Measurements from ENCODE around the gene ELF2.

The ELF2 gene

DNA sequence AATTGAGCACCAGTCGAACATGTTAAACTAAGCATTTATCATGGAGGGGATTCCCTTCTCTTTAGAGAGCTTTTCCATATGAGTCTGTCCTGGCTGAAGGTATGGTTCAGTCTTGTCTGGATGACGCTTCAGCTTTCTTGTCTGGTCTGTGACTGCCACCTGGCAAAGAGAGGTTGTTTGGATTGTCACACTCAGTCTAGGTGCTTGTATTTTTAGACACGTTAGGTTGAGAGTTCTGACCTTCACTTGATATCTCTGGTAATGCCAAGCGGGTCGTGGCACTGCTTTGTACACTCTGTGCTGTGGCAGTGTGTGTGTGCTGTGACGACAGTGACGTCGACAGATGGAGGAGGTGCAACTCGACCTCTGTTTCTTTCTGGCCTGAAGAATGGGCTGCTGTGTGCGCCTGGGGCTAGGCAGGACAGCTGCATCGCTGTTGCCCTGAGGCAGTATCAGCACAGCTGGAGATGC is 148.8 kb downstream of the ELF2 start:
- TF ChIP-seq, protein P1, sequence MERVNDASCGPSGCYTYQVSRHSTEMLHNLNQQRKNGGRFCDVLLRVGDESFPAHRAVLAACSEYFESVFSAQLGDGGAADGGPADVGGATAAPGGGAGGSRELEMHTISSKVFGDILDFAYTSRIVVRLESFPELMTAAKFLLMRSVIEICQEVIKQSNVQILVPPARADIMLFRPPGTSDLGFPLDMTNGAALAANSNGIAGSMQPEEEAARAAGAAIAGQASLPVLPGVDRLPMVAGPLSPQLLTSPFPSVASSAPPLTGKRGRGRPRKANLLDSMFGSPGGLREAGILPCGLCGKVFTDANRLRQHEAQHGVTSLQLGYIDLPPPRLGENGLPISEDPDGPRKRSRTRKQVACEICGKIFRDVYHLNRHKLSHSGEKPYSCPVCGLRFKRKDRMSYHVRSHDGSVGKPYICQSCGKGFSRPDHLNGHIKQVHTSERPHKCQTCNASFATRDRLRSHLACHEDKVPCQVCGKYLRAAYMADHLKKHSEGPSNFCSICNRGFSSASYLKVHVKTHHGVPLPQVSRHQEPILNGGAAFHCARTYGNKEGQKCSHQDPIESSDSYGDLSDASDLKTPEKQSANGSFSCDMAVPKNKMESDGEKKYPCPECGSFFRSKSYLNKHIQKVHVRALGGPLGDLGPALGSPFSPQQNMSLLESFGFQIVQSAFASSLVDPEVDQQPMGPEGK (CRISPR knock-in tag; IDR thresholded peaks at IDR 0.05; ENCODE audit: borderline replicate concordance): no peak
- no peak for ATAC-seq

DNA sequence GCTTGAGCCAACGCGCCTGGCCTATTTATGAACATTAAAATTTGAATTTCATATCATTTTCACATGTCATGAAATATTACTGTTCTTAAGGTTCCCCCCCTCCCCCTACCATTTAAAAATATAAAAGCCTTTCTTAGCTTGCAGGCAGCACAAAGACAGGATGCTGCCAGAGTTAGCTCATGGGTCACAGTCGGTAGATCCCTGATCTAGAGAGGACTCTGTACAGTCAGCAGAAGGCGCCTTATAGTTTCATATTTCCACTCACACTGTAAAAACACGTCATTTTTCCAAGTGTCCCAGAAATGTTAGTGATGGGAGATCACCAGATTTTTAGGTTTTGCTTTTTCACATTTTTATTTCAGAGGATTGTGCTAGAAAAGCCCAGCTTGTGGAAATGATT is 149.2 kb downstream of the ELF2 start:
- ATAC-seq: no peak
- TF ChIP-seq ESRRG (CRISPR knock-in tag; IDR thresholded peaks at IDR 0.05): no peak

DNA sequence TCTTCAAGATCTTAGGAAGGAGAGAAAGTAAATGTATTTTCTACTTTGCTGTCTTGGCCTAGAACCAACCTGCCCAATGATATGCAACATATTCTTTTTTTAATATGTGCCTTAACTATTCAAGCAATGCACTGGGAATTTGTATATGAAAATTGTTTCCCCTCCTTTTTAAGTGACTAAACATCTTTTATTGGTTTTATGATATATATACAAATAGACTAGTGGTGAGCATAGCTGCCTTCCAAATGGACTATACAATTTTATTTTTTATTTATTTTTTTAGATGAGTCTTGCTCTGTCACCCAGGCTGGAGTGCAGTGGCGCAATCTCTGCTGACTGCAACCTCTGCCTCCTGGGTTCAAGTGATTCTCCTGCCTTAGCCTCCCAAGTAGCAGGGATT is 151.2 kb downstream of the ELF2 start:
- TF ChIP-seq, protein P2, sequence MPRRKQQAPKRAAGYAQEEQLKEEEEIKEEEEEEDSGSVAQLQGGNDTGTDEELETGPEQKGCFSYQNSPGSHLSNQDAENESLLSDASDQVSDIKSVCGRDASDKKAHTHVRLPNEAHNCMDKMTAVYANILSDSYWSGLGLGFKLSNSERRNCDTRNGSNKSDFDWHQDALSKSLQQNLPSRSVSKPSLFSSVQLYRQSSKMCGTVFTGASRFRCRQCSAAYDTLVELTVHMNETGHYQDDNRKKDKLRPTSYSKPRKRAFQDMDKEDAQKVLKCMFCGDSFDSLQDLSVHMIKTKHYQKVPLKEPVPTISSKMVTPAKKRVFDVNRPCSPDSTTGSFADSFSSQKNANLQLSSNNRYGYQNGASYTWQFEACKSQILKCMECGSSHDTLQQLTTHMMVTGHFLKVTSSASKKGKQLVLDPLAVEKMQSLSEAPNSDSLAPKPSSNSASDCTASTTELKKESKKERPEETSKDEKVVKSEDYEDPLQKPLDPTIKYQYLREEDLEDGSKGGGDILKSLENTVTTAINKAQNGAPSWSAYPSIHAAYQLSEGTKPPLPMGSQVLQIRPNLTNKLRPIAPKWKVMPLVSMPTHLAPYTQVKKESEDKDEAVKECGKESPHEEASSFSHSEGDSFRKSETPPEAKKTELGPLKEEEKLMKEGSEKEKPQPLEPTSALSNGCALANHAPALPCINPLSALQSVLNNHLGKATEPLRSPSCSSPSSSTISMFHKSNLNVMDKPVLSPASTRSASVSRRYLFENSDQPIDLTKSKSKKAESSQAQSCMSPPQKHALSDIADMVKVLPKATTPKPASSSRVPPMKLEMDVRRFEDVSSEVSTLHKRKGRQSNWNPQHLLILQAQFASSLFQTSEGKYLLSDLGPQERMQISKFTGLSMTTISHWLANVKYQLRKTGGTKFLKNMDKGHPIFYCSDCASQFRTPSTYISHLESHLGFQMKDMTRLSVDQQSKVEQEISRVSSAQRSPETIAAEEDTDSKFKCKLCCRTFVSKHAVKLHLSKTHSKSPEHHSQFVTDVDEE (CRISPR knock-in tag; IDR thresholded peaks at IDR 0.05): no peak
- no peak for TF ChIP-seq ESRRG (CRISPR knock-in tag; IDR thresholded peaks at IDR 0.05)
- no peak for TF ChIP-seq GLIS3 (CRISPR knock-in tag; IDR thresholded peaks at IDR 0.05)
- no peak for ATAC-seq

DNA sequence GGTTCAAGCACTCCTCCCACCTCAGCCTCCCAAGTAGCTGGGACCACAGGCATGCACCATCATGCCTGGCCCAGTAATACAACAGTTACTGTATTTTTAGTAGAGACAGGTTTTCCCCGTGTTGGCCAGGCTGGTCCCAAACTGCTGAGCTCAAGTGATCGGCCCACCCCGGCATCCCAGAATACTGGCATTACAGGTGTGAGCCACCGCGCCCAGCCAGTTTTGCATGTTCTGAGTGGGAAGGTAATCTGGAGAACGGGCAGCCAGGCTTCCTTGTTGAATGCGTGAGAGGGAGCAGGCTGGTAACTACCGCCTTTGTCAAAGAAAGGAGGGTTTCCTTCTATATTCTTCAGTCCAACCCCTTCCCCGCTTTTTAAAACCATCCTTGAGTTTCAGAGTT is 152.3 kb downstream of the ELF2 start:
- TF ChIP-seq ARNTL (CRISPR knock-in tag; IDR thresholded peaks at IDR 0.05; ENCODE audit: borderline replicate concordance, low read depth): no peak
- no peak for TF ChIP-seq BACH2 (CRISPR knock-in tag; IDR thresholded peaks at IDR 0.05; ENCODE audit: borderline replicate concordance)
- TF ChIP-seq, protein P3, sequence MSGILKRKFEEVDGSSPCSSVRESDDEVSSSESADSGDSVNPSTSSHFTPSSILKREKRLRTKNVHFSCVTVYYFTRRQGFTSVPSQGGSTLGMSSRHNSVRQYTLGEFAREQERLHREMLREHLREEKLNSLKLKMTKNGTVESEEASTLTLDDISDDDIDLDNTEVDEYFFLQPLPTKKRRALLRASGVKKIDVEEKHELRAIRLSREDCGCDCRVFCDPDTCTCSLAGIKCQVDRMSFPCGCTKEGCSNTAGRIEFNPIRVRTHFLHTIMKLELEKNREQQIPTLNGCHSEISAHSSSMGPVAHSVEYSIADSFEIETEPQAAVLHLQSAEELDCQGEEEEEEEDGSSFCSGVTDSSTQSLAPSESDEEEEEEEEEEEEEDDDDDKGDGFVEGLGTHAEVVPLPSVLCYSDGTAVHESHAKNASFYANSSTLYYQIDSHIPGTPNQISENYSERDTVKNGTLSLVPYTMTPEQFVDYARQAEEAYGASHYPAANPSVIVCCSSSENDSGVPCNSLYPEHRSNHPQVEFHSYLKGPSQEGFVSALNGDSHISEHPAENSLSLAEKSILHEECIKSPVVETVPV (CRISPR knock-in tag; IDR thresholded peaks at IDR 0.05): no peak
- TF ChIP-seq ZFP30 (CRISPR knock-in tag; IDR thresholded peaks at IDR 0.05): no peak
- TF ChIP-seq ZC3H10 (CRISPR knock-in tag; IDR thresholded peaks at IDR 0.05): no peak
- TF ChIP-seq TOX (CRISPR knock-in tag; IDR thresholded peaks at IDR 0.05; ENCODE audit: borderline replicate concordance): no peak
- TF ChIP-seq ESRRG (CRISPR knock-in tag; IDR thresholded peaks at IDR 0.05): no peak
- TF ChIP-seq TCF4 (CRISPR knock-in tag; IDR thresholded peaks at IDR 0.05; ENCODE audit: borderline replicate concordance): no peak
- TF ChIP-seq RARB (CRISPR knock-in tag; IDR thresholded peaks at IDR 0.05): no peak
- TF ChIP-seq, protein P2 (CRISPR knock-in tag; IDR thresholded peaks at IDR 0.05): no peak
- TF ChIP-seq, protein P4, sequence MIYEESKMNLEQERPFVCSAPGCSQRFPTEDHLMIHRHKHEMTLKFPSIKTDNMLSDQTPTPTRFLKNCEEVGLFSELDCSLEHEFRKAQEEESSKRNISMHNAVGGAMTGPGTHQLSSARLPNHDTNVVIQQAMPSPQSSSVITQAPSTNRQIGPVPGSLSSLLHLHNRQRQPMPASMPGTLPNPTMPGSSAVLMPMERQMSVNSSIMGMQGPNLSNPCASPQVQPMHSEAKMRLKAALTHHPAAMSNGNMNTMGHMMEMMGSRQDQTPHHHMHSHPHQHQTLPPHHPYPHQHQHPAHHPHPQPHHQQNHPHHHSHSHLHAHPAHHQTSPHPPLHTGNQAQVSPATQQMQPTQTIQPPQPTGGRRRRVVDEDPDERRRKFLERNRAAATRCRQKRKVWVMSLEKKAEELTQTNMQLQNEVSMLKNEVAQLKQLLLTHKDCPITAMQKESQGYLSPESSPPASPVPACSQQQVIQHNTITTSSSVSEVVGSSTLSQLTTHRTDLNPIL (CRISPR knock-in tag; IDR thresholded peaks at IDR 0.05; ENCODE audit: low read depth): no peak
- TF ChIP-seq ZNF8 (CRISPR knock-in tag; IDR thresholded peaks at IDR 0.05): no peak
- TF ChIP-seq ISL1 (CRISPR knock-in tag; IDR thresholded peaks at IDR 0.05): no peak
- no peak for TF ChIP-seq ZFP3 (CRISPR knock-in tag; IDR thresholded peaks at IDR 0.05)
- TF ChIP-seq GLIS3 (CRISPR knock-in tag; IDR thresholded peaks at IDR 0.05): no peak
- no peak for TF ChIP-seq SNAI2 (CRISPR knock-in tag; IDR thresholded peaks at IDR 0.05)
- no peak for TF ChIP-seq ZNF565 (CRISPR knock-in tag; conservative IDR thresholded peaks at IDR 0.05; ENCODE audit: low read depth)
- TF ChIP-seq PPARA (CRISPR knock-in tag; IDR thresholded peaks at IDR 0.05; ENCODE audit: borderline replicate concordance): no peak
- no peak for TF ChIP-seq OSR1 (CRISPR knock-in tag; IDR thresholded peaks at IDR 0.05)
- ATAC-seq: no peak
